H1 (cell line): ENCODE measurements around the gene AGRN. TPM values are rescaled to one million over a fixed set of nuclear protein-coding genes. Genes with fewer than 3 reads are reported as not detected.

Experiments
- BACH1 ChIP-seq: IDR thresholded peaks from 2 replicates; pipeline ENCODE4 v1.6.1; 2012; ENCODE audit warnings: low read length, improper control_type of control experiment
- E2F6 ChIP-seq: IDR thresholded peaks from 2 replicates; pipeline ENCODE4 v1.6.1; 2012; ENCODE audit warnings: inconsistent platforms
- EZH2 ChIP-seq: fragments of 200-600 bp; sonication (generic); IDR thresholded peaks from 2 replicates; pipeline ENCODE4 v1.7.1; 2012; ENCODE audit warnings: low read depth, mild to moderate bottlenecking, moderate library complexity, low read length, inconsistent platforms; ENCODE audit not compliant: severe bottlenecking
- HDAC2 ChIP-seq, 2 experiments: fragments of 300-600 bp in 1 of 2; sonication (generic) in 1 of 2; IDR thresholded peaks; 2 replicates each; pipeline ENCODE4 v1.6.1; 2011 to 2012; ENCODE audit warnings: low read depth in 2 of 2, low read length in 2 of 2, mild to moderate bottlenecking in 2 of 2, moderate library complexity in 2 of 2, borderline replicate concordance in 1 of 2, inconsistent platforms in 1 of 2
- JUND ChIP-seq: IDR thresholded peaks from 2 replicates; pipeline ENCODE4 v1.6.1; 2011; ENCODE audit warnings: mild to moderate bottlenecking, improper control_type of control experiment, low read length
- KDM4A ChIP-seq: IDR thresholded peaks from one replicate; pipeline ENCODE4 v1.7.1; 2012; ENCODE audit warnings: low read depth, mild to moderate bottlenecking, moderate library complexity, low read length, inconsistent platforms; ENCODE audit not compliant: severe bottlenecking
- RAD21 ChIP-seq, 2 experiments: IDR thresholded peaks in 1 of 2; conservative IDR thresholded peaks in 1 of 2; 2 replicates each; pipeline ENCODE4 v1.6.1; 2011; ENCODE audit warnings: low read depth in 2 of 2, low read length in 2 of 2, improper control_type of control experiment in 1 of 2, inconsistent platforms in 1 of 2, mild to moderate bottlenecking in 1 of 2, moderate library complexity in 1 of 2
- RBBP5 ChIP-seq: IDR thresholded peaks from 2 replicates; pipeline ENCODE4 v1.7.1; 2012; ENCODE audit warnings: low read depth, mild to moderate bottlenecking, inconsistent platforms, low read length, moderate library complexity, borderline replicate concordance
- SP2 ChIP-seq: IDR thresholded peaks from 2 replicates; pipeline ENCODE4 v1.6.1; 2012; ENCODE audit warnings: mild to moderate bottlenecking, low read length, inconsistent platforms
- SUZ12 ChIP-seq: fragments of 200-600 bp; sonication (generic); IDR thresholded peaks from 2 replicates; pipeline ENCODE4 v1.6.1; 2012; ENCODE audit warnings: mild to moderate bottlenecking, inconsistent platforms, low read length, moderate library complexity, mixed read lengths
- TAF7 ChIP-seq: optimal IDR thresholded peaks from 2 replicates; pipeline ENCODE3; 2011; ENCODE audit warnings: low read depth, mild to moderate bottlenecking, inconsistent platforms, low read length, moderate library complexity, borderline replicate concordance
- polyA plus RNA-seq, 7 experiments: library from polyadenylated mRNA; depleted of rRNA in 3 of 7; stranded (reverse) in 5 of 7; unstranded in 2 of 7; fragments of >200 nt in 5 of 7; fragments of 200-250 nt in 2 of 7; gene quantifications; 1 replicate in 5 of 7; 2 replicates in 1 of 7; 4 replicates in 1 of 7; pipeline versions ENCODE4 v1.2.1 to v1.2.3, GENCODE V29; 2011 to 2013; ENCODE audit warnings: missing spikeins in 2 of 7, mixed read lengths in 2 of 7
- total RNA-seq: library from RNA; stranded (reverse); fragmentation: NEBNext Ultra II Directional; extraction: Animal tissue kit (Norgen Biotek cat#: 25700); gene quantifications from 2 replicates; pipeline ENCODE4 v1.2.1, GENCODE V29; 2021

The AGRN gene
- total and polyA plus RNA-seq, 2 of the 8 experiments (the other 6 are each of a cell fraction or from before 2014, with no cell fraction given) = 52.3 to 155 TPM

DNA sequence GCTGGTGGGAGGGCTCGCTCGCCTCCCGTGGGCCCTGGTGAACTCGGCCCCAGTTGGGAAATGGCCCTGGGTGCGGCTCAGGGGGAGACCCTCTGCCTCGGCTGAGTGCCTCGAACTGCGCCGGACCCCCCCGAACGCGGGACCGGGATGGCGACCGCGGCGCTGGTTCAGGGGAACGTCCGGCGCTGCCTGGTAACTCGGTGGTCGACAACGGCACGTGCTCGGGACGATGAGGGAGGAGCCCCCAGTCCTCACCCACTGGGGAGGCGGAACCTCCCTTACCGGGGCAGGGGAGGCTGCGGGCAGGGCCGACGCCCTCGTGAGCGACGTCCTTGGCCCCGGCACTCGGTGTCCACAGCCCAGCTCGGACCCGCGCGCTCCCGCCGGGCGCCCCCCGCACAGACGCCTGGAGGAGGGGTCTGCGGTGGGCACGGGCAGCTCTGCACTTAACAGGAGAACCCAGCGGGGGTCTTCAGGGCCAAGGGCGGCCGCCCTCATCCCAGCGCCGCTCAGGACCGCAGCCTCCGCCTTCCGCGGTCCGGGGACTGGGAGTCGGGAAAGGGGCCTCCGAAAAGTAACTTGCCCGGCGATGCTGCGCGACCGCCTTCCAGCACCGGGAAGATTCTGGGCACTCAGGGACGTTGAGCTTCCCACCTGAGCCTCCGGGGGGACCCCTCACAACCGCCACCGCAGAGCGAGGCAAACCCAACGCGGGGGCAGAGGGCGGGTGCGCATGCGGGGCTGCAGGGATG lies 21.8 kb upstream of the AGRN start (continued):
- peak; percentile 18 for TF ChIP-seq EZH2
- TF ChIP-seq JUND = no peak
- peak; percentile 40 for TF ChIP-seq E2F6
- TF ChIP-seq TAF7 = no peak
- TF ChIP-seq SUZ12 = peak; percentile 0; the same call in 1 of the 2 replicates
- no peak for TF ChIP-seq BACH1
- no peak for TF ChIP-seq RBBP5
- no peak for TF ChIP-seq HDAC2 (IDR thresholded peaks at IDR 0.05; ENCODE audit: borderline replicate concordance in 1 of 2, low read depth in 2 of 2, low read length in 2 of 2)
- no peak for TF ChIP-seq SP2
- peak in 1 of 2 experiments; percentile 14; a peak in 1 of 4 replicates for TF ChIP-seq RAD21 (IDR thresholded peaks at IDR 0.05 in 1 of 2, conservative IDR thresholded peaks at IDR 0.05 in 1 of 2; ENCODE audit: low read depth in 2 of 2, low read length in 2 of 2)
- TF ChIP-seq KDM4A = peak; percentile 28
